PC-3 (cell line): ENCODE results near the gene MMP20.

Source experiments
- CTCF ChIP-seq: fragments of 300-600 bp; sonication (generic); conservative IDR thresholded peaks from 2 replicates; pipeline ENCODE4 v1.5.1; 2017; ENCODE audit warnings: antibody characterized with exemption, low read depth, mild to moderate bottlenecking, low read length
- EZH2 ChIP-seq: fragments of 300-600 bp; sonication (generic); IDR thresholded peaks from one replicate; pipeline ENCODE4 v1.6.1; 2017; ENCODE audit warnings: antibody characterized with exemption, mild to moderate bottlenecking, low read length; ENCODE audit not compliant: unreplicated experiment
- EZH2phosphoT487 ChIP-seq: fragments of 300-600 bp; sonication (generic); IDR thresholded peaks from 2 replicates; pipeline ENCODE4 v1.6.1; 2018; ENCODE audit warnings: mild to moderate bottlenecking, antibody characterized with exemption, low read length, borderline replicate concordance

GRCh38 chr11:102615077-102615893 lies 9.8 kb downstream of the MMP20 start:
- no peak for TF ChIP-seq CTCF
- no peak for TF ChIP-seq EZH2
- no peak for TF ChIP-seq EZH2phosphoT487
